Activated CD4-positive, alpha-beta T cell treated with anti-CD3 and anti-CD28 coated beads, Interleukin-2, amount 50 U/mL, for 16 hours (primary cell): Measurements from ENCODE around the gene RGS3.

ENCODE experiments used
- DNase-seq: peaks from one replicate; pipeline ENCODE4 v3.0.0-alpha.2; 2020

Gene RGS3

GRCh38 chr9:113574441-113575262 is 111.1 kb downstream of the RGS3 start:
- no peak for DNase-seq

DNA sequence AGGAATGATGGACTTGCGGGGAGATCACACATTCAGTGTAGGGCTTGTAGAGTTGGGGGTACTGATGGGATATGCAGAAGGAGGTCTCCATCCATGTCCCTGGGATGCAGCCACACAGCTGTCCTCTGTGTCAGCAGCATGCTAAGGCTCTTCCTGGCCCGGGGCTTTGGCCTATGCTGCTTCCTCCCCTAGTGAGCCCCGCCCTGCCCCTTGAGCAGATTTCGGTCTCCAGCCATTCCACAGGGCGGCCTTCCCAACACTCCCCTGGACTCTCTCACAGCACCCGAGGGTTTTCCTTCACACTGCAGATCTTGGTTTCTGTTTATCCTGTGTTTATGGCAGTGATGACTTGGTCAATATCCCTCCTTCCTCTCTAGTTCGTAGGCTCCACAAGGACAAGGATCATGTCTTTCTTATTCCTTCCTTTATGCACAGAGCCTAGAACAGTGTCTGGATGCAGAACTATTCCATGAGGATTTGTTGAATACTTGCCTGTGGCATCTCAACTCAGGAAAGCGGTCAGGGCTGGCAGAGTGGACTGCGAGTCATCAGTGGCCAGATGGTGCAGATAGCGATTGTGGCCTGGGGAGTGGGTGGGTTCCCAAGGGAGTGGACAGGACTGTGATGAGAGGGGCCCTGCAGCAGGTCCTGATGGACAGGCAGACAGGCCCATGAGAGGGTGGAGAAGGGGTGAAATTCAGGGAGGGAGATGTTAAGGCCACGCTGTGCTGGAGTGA is 114.2 kb downstream of the RGS3 start:
- no peak for DNase-seq

DNA sequence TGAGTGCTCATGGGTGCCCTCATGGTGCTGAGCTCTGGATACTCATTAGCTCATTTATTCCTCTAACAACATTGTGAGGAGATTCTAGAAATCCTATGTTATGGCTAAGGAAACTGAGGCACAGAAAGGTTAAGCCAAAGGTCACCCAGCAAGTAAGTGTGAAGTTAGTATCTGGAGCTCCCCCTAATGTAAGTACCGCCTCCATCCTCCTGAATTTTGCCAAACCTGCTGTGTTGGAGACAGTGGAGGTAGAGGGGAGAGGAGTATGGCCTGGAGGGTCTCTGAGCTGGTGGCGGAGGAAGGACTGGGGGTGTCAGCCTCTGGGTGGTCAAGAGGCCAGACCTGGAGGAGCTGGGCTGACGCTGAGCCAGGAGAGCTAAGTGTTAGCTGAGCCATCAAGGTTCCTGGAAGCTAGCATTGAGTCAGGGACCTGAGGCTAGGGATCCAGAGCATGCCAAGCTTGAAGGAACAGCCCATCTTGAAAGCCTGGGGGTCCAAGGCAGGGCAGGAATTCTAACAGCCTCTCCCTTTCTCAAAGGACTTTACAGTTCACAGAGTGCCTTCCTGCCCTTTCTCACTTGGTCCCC is 114.8 kb downstream of the RGS3 start:
- DNase-seq: no peak

GRCh38 chr9:113578882-113579282 is 115.4 kb downstream of the RGS3 start:
- DNase-seq: peak; percentile 96

DNA sequence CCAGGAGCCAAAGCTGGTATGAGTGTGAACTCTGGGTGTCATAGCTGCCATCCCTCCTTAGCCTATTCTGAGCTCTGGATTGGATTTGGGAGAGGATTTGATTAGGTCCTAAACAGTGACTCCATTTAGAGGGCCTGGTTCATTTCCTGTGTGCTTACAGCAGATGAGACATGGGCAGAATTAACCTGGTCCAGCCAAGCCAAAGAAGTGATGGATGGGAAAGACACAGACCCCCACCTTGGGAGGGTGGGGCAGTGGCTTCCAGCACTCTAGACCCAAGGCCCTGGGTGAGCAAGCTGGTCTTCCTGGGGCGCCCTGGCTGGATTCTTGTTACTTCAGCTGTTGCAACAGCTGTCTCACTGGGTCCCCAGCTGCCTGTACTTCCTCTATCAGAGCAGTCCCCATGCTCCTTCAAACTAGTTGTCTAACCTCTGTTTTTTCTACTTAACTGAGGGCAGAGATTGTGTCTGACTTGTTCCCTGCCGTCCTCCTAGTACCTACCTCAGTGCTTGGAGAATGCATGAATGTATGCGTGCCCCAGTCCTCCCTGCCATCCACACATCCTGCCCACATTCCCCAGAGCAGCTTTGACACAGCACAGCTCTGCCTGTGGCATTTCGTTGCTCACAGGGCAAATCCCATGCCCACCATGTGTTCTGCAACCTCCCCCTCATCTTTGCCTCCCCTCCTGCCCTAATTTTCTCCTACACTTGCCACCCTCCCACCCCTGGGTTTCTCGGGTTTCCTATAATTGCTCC is 115.9 kb downstream of the RGS3 start:
- DNase-seq: peak; percentile 40

DNA sequence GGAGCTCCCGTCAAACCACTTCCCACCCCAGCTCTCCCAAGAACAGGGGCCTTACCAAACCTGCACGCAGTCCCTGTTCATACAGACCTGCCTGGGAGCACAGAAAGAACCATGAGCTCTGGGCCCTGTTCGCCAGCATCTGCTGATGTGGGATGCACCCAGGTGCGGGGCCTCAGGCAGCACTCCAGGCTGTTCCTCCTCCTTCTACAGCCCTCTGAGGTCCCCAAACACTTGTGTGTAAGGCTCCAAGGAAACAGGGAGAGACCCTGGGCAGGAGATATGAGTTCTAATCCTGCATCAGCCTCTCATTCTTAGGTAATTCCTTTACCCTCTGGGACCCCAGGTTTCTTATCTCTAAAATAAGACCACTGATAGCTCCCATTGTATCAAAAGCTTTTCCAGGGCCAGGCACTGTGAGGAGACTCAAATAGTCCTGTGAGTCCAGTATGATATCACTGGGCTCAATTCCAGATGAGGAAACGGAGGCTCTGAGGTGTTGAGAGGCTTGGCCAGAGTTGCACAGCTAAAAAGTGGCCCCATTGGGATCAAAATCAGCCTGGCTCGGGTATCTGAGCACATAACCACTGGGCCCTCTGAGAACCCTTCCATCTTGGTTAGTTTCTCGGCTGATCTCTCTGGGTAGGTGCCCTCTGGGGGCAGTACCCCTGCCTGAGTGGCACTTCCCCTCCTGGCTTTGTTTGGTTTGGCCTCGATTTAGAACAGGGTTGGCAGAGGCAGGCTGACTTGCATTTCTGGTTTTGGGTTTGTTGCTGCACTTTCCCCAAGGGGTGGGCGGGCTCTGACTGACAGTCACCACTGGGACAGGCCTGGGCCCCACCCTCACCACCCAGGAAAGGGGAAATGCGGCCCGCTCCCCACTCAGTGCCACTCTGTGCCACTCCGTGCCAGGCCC is 116.8 kb downstream of the RGS3 start:
- peak; percentile 89 for DNase-seq

DNA sequence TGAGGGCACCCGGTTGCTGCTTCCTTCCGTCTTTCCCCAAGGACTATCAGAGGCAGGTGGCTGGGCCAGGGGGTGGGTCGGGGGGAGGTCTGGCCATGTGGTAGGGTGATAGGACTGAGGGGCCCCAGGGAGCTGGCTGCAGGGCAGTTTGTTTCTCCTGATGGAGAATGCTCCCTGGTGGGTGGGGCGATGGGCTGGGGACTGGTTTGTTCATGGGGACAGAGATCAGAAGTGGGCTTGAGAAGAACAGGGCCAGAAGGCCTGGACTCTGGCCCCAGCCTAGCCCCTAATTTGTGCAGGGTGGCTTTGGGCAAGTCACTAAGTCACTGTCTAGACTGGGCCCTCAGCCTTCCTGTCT is 117.4 kb downstream of the RGS3 start:
- DNase-seq: no peak

GRCh38 chr9:113581865-113582697 is 118.6 kb downstream of the RGS3 start:
- peak; percentile 93 for DNase-seq

GRCh38 chr9:113582698-113583200 is 119.2 kb downstream of the RGS3 start:
- no peak for DNase-seq

DNA sequence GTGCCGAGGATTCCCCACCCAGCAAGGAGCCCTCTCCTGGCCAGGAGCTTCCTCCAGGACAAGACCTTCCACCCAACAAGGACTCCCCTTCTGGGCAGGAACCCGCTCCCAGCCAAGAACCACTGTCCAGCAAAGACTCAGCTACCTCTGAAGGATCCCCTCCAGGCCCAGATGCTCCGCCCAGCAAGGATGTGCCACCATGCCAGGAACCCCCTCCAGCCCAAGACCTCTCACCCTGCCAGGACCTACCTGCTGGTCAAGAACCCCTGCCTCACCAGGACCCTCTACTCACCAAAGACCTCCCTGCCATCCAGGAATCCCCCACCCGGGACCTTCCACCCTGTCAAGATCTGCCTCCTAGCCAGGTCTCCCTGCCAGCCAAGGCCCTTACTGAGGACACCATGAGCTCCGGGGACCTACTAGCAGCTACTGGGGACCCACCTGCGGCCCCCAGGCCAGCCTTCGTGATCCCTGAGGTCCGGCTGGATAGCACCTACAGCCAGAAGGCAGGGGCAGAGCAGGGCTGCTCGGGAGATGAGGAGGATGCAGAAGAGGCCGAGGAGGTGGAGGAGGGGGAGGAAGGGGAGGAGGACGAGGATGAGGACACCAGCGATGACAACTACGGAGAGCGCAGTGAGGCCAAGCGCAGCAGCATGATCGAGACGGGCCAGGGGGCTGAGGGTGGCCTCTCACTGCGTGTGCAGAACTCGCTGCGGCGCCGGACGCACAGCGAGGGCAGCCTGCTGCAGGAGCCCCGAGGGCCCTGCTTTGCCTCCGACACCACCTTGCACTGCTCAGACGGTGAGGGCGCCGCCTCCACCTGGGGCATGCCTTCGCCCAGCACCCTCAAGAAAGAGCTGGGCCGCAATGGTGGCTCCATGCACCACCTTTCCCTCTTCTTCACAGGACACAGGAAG is 120.2 kb downstream of the RGS3 start:
- no peak for DNase-seq

DNA sequence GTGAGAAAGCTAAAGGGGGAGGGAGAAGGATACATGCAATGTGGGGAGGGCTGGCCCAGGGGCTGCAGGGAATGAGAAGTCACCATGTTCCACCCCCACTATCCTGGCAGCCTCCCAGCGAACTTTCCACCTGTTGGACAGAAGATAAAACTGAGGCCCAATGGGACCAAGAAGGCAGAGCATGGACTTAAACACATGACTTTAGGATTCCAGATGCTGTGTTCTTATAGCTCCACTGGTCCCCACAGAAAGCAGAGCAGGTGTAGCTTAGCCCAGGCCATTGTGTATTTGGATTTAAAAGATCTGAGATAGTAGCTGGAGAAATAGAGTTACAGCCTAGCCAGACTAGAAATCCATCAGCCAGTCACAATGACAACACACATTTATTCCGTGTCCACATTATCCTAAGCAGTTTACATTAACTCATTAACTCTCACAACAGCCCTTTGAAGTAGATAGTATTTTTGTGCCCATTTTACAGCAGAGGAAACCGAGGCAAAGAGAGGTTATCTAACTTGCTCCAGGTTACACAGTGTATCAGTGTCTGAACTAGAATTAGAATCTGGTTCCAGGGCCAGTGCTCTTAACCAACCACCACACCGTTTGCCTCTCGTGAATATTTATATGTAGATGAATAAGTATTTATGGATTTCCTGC is 121.0 kb downstream of the RGS3 start:
- DNase-seq: no peak

DNA sequence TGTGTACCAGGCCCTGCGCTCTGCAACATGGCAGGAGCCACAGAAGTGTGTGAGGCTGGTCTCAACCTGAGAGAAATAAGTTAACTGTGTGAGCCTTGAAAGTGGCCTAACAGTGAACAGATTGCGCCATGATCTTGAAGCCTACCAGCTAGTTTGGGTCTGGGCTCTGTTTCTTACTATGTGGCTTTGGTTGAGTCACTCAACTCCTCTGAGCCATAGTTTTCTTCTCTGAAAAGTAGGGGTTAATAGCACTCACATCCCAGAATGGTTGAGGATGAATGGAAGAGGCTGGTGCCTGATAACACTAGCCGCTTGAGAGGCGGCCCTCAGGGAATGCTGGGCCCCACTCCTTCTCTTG is 121.5 kb downstream of the RGS3 start:
- DNase-seq: no peak

DNA sequence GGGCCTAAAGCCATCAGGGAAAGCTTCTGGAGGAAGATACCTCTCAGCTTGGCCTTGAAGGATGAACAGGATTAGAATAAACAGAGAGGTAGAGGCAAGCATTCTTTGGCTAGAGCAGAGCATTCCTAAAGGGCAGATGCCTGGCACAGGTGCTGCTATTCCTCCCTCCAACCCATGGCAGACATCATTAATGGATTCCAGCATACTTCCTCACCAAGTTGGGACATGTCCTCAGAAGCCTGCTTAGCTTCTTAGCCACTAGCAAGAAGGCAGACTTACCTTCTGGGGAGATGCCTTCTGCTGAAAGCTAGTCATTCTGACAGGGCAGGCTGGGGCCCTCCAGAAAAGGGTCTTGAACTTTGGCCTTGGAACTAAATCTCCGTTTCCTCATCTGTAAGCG is 122.0 kb downstream of the RGS3 start:
- no peak for DNase-seq

- no peak for DNase-seq
Measured at GRCh38 chr9:113587471-113588031, 124.0 kb downstream of the RGS3 start.

- no peak for DNase-seq
Measured at GRCh38 chr9:113588242-113588810, 124.8 kb downstream of the RGS3 start.

- DNase-seq: no peak
Measured at GRCh38 chr9:113588936-113589335, 125.4 kb downstream of the RGS3 start.

DNA sequence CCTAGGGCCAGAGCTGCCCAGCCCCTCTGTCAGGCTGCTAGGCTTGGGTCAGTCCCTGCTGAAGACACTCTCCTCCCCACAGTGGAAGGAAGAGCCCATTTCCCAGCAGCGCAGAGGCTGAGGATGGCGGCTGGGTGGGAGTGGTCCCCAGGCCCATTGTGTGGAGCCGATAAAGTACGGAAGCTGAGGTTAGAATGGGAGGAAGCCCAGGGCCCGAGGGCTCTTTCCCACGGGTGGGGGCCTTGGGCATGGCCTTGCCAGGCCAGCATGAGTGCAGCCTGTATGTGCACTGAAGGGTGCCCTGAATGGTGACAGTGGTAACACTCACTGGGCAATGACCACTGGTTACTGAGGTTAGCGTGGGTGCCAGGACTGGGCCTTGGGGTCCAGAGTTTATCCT is 125.9 kb downstream of the RGS3 start:
- no peak for DNase-seq

GRCh38 chr9:113589890-113590289 is 126.4 kb downstream of the RGS3 start:
- no peak for DNase-seq

DNA sequence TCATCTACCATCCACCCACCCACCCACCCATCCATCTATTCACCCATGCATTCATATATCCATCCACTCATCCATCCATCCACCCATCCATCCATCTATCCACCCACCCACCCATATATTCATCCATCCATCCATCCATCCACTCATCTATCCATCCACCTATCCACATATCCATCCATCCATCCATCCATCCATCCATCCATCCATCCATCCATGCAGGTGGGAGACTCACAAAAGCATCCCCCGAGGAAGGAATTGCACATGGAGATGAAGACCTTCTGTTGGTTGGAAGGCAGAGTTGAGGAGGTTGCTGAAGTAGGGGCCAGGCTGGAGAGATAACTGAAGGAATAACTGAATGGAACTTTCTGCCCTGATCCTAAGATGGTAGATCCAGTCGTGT is 126.9 kb downstream of the RGS3 start:
- DNase-seq: no peak
